GM23248 (cell line): ENCODE data around the gene TEX26.

ENCODE experiments used
- EZH2 ChIP-seq: fragments of 200-600 bp; sonication (generic); IDR thresholded peaks from 2 replicates; pipeline ENCODE4 v1.6.1; 2018; ENCODE audit warnings: antibody characterized with exemption, mild to moderate bottlenecking; ENCODE audit not compliant: insufficient read depth, poor library complexity, severe bottlenecking
- EZH2phosphoT487 ChIP-seq: fragments of 200-600 bp; sonication (generic); IDR thresholded peaks from 2 replicates; pipeline ENCODE4 v1.6.1; 2018; ENCODE audit warnings: antibody characterized with exemption, moderate library complexity, mild to moderate bottlenecking, low read depth; ENCODE audit not compliant: insufficient read depth

DNA sequence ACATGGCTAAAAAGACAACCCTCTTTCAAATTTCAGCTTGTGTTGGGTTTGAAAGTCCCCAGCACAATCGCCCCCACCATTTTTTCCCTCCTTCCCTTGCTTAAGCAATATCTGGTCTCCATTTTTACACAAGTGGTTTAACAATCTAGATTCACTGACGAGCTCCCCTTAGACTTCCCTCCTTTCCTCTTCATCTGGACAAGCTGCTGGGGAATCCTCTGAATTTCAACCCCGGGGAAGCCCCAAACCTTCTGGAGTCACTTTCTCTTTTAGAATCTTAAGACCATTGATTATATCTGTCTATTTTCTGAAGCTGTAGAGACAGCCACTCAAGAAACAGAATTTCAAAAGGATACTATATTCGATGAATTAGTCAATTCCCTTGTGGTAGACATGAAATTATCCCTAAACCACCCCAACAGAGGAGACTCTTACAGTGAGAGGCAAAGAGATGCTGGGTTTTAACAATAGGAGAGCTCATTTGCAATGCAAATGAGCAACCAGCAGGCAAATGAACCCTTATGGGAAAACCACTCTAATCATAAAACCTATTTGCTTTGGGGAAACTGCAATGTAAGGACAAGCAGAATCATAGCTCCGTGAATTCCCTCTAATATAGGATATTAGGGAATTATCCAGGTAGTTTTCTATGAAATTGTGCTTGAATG is 78.9 kb downstream of the TEX26 start:
- TF ChIP-seq EZH2phosphoT487 (no peak), EZH2 (no peak)
